Measurements from ENCODE around the gene DGKQ. TPM values are rescaled to one million over a fixed set of nuclear protein-coding genes. Genes with fewer than 3 reads are reported as not detected.

The DGKQ gene
- total and polyA plus RNA-seq, 2 of the 8 experiments (the other 6 are each of a cell fraction or from before 2014, with no cell fraction given), result 7.3 to 9.7 TPM

DNA sequence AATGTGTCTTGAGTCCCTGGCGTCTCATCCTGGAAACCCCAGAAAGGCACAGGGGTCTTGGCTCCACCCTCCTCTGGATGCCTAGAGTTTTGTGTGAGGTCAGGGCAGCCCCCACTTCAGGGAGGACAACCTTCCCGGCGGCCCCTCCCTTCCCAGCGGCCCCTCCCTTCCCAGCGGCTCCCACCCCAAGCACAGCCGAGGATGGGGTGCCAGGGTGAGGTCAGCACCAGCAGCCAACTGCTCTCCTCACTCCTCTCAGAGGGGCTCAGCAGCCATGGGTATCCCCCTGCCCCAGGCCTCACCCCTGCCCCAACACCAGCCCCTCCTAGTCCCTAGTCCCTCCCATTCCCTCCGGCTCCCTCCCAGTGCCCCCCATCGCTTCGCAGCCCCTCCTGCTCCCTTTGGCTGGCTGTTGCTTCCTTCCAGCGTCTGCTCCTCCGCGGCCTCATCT, 17.4 kb downstream of the DGKQ start:
- Histone ChIP-seq H2BK120ac (replicated peaks; ENCODE audit: low read depth, low read length) (no peak overlapping the region), H3K9me3 (ENCODE audit: insufficient read depth in 2 of 2, low read depth in 1 of 2, low read length in 1 of 2) (no peaks in the 10 kb centered on the region), H3K4me3 (ENCODE audit: extremely low read depth in 1 of 4, insufficient read depth in 2 of 4, low read depth in 3 of 4, low read length in 4 of 4) (no peak overlapping the region), H4K91ac (replicated peaks; ENCODE audit: insufficient read length, low read length) (no peak overlapping the region), H3K4ac (replicated peaks; ENCODE audit: insufficient read length, low read depth, low read length) (no peak overlapping the region), H3K18ac (ENCODE audit: extremely low read depth, low read length) (no peak overlapping the region), H3K36me3 (ENCODE audit: control insufficient read depth in 2 of 4, insufficient read depth in 4 of 4, low read length in 3 of 4) (no peaks in the 10 kb centered on the region), H4K20me1 (replicated peaks in 1 of 2; ENCODE audit: control insufficient read depth in 1 of 2, insufficient read depth in 2 of 2, low read length in 2 of 2) (peaks cover 0 to 3% of the 10 kb centered on the region in 2 experiments), H3K23ac (ENCODE audit: insufficient read length) (no peak overlapping the region), H3K9ac (replicated peaks in 1 of 4; ENCODE audit: extremely low read depth in 1 of 4, low read depth in 3 of 4, low read length in 3 of 4) (no peak overlapping the region), H2AK5ac (ENCODE audit: low read depth, low read length) (no peak overlapping the region), H3K14ac (ENCODE audit: insufficient read length) (no peak overlapping the region), H2BK12ac (ENCODE audit: low read depth, low read length) (no peak overlapping the region), H3K23me2 (ENCODE audit: low read depth, low read length) (no peaks in the 10 kb centered on the region), H4K5ac (ENCODE audit: insufficient read length, low read depth, low read length) (no peak overlapping the region), H2AFZ (ENCODE audit: low read length) (no peak overlapping the region), H3K27me3 (replicated peaks in 1 of 4; ENCODE audit: control insufficient read depth in 3 of 4, extremely low read depth in 1 of 4, insufficient read depth in 3 of 4, low read length in 3 of 4) (no peaks in the 10 kb centered on the region), H3K4me1 (replicated peaks in 1 of 4; ENCODE audit: control insufficient read depth in 3 of 4, insufficient read depth in 4 of 4, low read length in 3 of 4) (no peaks in the 10 kb centered on the region; a peak in 1 of 7 replicates), H4K8ac (ENCODE audit: extremely low read depth, insufficient read depth, low read length) (no peak overlapping the region), H3K27ac (ENCODE audit: low read depth, low read length) (no peak overlapping the region), H2BK5ac (ENCODE audit: low read depth, low read length) (no peak overlapping the region), H3K56ac (replicated peaks; ENCODE audit: insufficient read length, low read depth, low read length) (no peak overlapping the region), H3K79me1 (ENCODE audit: low read depth, low read length) (no peaks in the 10 kb centered on the region), H3K79me2 (ENCODE audit: control insufficient read depth in 1 of 2, insufficient read depth in 2 of 2, low read length in 2 of 2) (no peaks in the 10 kb centered on the region), H2BK20ac (ENCODE audit: low read length) (no peak overlapping the region), H3K4me2 (ENCODE audit: insufficient read depth in 1 of 2, low read depth in 2 of 2, low read length in 2 of 2) (no peak overlapping the region), H2BK15ac (ENCODE audit: low read length) (no peak overlapping the region)
- ChIA-PET POLR2A (ENCODE audit: partially characterized antibody) (interaction anchor here (0.9 kb wide), 1 partner anchor 78 kb away, joined by 3 read pairs; no protein-coding TSS in a partner anchor), CTCF (ENCODE audit: partially characterized antibody) (no interaction called here)
- DNase-seq (ENCODE audit: low read depth in 1 of 2, low spot score in 2 of 2), result no peak
- FAIRE-seq, result no peak
- TF ChIP-seq YY1 (IDR thresholded peaks at IDR 0.05; ENCODE audit: low read depth, low read length) (no peak), POLR2AphosphoS5 (IDR thresholded peaks at IDR 0.05; ENCODE audit: low read depth, low read length) (no peak), RAD21 (IDR thresholded peaks at IDR 0.05 in 1 of 2, conservative IDR thresholded peaks at IDR 0.05 in 1 of 2; ENCODE audit: low read depth in 2 of 2, low read length in 2 of 2) (no peak), NANOG (IDR thresholded peaks at IDR 0.05; ENCODE audit: insufficient read depth, low read depth, low read length, poor library complexity, severe bottlenecking) (no peak), CTBP2 (IDR thresholded peaks at IDR 0.05; ENCODE audit: borderline replicate concordance, insufficient read depth, insufficient read length, low read length) (no peak), TCF12 (IDR thresholded peaks at IDR 0.05; ENCODE audit: low read depth, low read length) (no peak), CREB1 (IDR thresholded peaks at IDR 0.05) (no peak), RNF2 (IDR thresholded peaks at IDR 0.05; ENCODE audit: borderline replicate concordance, low read depth, low read length, missing control alignments, poor library complexity, severe bottlenecking) (no peak), POU5F1 (IDR thresholded peaks at IDR 0.05; ENCODE audit: low read depth, low read length) (no peak), E2F6 (IDR thresholded peaks at IDR 0.05) (no peak)
- TF ChIP-seq, protein P1, sequence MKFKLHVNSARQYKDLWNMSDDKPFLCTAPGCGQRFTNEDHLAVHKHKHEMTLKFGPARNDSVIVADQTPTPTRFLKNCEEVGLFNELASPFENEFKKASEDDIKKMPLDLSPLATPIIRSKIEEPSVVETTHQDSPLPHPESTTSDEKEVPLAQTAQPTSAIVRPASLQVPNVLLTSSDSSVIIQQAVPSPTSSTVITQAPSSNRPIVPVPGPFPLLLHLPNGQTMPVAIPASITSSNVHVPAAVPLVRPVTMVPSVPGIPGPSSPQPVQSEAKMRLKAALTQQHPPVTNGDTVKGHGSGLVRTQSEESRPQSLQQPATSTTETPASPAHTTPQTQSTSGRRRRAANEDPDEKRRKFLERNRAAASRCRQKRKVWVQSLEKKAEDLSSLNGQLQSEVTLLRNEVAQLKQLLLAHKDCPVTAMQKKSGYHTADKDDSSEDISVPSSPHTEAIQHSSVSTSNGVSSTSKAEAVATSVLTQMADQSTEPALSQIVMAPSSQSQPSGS (IDR thresholded peaks at IDR 0.05; ENCODE audit: low read length), result no peak
- 79% methylated on average over 6 of the region's 12 CpGs; no CpG with 5 or more reads in 1 of the 2 experiments for WGBS, 2 experiments (ENCODE audit: extremely low coverage in 1 of 2, insufficient coverage in 1 of 2, insufficient read length in 1 of 2, insufficient replicate concordance in 2 of 2, low coverage in 1 of 2, low lambda C conversion rate in 2 of 2, missing lambda C conversion rate in 1 of 2)

All from H1 (cell line).